Dedifferentiated amniotic fluid mesenchymal stem cell (primary cell): Measurements from ENCODE around the gene MAT2B.
A peak's percentile ranks its signal among the peaks of the same experiment; 100 is the strongest.

Experiments used
- DNase-seq: peaks from one replicate; pipeline ENCODE4 v3.0.0-alpha.2; 2016; ENCODE audit errors: extremely low spot score

MAT2B gene

GRCh38 chr5:163551156-163551555, 45.7 kb downstream of the MAT2B start:
- DNase-seq: no peak

DNA sequence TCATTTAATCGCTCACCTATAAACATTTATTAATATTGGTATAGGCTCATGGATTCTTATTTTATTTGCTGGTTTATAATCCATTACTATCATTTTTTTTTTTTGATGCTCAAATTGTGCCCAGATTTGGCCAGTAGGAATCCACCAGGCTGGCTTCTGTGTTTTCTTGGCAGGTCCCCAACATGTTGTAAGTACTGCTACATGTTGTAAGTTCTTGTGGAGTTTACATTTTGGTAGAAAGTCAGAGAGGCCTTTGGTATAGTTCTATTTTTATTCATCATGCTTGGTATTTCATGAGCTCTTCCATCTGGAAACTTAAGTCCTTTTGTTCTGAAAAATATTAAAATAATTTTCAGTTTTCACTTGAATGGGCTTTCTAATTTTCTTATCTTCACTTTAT, 47.1 kb downstream of the MAT2B start:
- no peak for DNase-seq

DNA sequence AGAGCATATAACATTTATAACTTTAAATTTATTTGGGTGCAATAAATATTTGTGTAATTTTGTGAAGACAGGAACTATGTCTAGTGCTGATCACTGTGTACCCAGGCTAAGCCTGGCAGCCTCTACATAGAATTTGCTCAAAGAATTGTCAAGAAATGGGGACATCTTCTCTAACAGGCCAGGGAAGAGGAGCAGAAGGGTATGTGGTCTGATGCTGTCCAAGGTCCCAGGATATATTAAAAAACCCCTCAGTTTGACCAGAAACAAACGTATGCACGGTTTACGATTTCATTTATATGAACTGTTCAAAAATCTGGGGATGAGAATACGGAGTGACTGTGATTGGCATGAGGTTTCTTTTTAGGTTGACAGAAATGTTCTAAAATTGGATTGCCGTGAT, 55.9 kb downstream of the MAT2B start:
- DNase-seq: no peak

GRCh38 chr5:163562071-163562470, 56.7 kb downstream of the MAT2B start:
- DNase-seq: no peak

GRCh38 chr5:163563112-163563511, 57.7 kb downstream of the MAT2B start:
- DNase-seq: no peak

GRCh38 chr5:163563880-163564279, 58.5 kb downstream of the MAT2B start:
- no peak for DNase-seq

DNA sequence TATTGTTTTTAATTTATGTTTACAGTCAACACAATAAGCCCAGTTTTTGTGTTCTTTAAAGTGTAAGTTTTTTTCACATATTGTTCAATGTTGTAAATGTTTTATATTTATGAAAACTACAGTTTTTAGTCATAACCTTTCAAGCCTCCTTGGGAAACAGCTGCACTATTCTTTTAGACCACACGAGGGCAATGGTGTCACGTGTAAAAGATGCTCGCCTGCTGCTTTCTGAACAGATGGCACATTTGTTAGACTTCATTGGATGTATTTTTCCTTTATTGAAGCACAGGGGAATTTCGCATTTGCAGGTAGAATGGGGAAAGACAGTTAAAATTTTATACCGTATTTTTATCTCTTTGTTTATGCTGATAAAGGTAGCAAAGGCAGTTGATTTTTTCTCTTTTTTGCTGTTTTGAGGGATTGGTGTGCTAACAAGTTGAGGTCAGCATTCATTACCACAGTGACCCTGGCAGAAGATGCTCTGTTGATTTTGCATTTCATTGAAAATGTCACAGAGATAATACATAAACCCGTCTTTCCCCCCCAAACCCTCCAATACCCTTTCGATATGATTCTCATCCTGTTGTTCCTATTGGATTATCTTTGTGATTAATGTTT, 59.0 kb downstream of the MAT2B start:
- DNase-seq: peak; percentile 68

DNA sequence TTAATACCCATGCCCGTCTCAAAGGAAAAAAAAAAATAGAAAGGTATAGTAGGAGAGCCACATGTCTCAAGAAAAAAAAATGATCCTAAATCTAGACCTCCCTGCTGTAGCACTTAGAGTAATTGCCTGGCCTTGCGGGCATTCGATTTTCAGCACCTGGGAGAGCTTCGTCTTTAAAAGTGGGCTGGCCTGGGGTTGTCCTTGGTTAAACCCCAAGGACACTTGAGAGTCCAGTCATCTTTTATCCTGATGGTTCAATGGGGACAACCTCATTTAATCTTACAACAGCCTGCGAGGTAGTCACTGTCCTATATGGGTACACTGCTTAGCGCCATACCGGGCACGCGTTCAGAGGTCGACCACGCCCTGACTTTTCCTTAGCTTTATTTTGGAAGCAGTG, 60.1 kb downstream of the MAT2B start:
- no peak for DNase-seq

DNA sequence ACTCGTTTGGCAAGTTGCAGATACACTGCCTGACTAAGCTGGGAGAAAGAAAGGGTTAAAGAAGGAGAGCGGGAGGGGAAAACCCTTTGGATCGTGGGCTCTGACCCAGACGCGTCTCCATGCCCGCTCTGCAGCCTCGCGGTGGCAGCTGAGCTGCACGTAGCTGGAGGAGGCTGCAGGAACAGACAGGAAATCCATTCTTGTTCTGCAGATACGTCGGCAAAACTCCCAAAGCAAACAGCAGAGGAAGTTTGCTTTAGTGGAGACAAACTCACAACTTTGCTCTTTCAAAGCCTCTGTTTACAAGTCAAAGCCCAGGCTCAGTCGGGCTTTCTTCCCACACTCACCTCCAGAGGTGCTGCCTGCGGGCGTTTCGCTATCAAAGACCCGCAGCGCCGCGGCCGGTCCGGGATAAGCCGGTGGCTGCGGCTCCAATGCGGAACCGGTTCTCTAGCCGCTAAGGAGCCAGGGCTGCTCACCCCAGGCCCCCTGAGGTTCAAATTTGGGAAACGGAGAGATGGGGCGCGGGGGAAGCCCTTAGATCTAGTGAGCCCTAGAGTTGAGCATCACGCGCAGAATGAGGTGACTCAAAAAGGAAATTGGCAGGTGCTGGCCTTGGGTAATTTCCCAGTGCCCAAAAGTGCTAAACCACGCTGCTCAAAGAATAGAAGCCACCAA, 60.7 kb downstream of the MAT2B start:
- DNase-seq: no peak

DNA sequence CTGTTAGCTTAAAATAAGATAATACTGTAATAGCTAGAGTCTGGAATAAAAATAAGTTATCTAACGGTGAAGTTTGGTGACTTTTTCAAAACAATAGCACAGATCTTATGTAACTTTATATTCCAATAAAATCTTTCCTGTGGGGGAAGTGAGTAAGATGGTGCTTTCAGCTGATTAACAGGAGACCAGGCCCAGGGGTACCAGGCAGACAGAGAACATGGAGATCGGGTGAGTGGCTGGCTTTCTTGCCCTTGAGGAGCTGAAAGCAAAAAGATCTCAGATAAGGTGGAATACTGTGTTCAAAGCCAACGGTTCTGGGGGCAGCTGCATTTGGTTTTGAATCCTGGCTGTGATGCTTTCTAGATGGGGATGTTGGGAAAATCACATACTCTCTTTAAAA, 61.3 kb downstream of the MAT2B start:
- DNase-seq: no peak

DNA sequence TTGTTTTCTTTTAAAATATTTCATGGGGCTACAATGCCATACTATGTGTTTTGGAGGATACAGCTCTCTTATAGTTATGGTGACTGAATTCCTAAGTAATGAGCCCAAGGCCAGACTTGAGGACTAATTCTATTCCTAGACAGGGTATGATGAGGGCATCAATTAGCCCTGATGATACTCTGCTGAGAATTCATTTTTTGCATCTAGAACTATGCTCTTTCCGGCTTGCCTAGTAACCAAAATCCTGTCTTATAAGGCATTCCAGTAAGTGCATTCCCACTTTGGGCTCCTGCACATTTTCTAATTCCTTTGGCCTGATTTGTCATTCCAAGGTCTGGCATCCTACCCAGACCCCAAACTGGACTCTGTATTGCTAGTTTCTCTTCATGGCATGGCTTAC, 62.4 kb downstream of the MAT2B start:
- no peak for DNase-seq
